SK-N-SH treated with all-trans-retinoic acid at 6 μM for 48 hours (cell line): ENCODE data around the gene IL22RA2.

Experiments used
- ARNTL ChIP-seq: fragments of 450-650 bp; formaldehyde crosslinking; IDR thresholded peaks from 2 replicates; pipeline ENCODE4 v1.5.0; 2020; ENCODE audit warnings: low read depth, mild to moderate bottlenecking, moderate library complexity, borderline replicate concordance
- TCF4 ChIP-seq: fragments of 250-450 bp; sonication (Bioruptor Pico); IDR thresholded peaks from 2 replicates; pipeline ENCODE4 v1.8.0; 2021; ENCODE audit warnings: mild to moderate bottlenecking, moderate library complexity, borderline replicate concordance

- TF ChIP-seq TCF4 (CRISPR knock-in tag) (no peak), ARNTL (CRISPR knock-in tag) (no peak)
Measured at GRCh38 chr6:137217801-137218472, 44.5 kb upstream of the IL22RA2 start.
